ENCODE data around the gene MSI2. TPM values are rescaled to one million over a fixed set of nuclear protein-coding genes. Genes with fewer than 3 reads are reported as not detected.

The MSI2 gene
- total and polyA plus RNA-seq, 2 experiments from 2014 or later = 18.9 to 41.8 TPM

DNA sequence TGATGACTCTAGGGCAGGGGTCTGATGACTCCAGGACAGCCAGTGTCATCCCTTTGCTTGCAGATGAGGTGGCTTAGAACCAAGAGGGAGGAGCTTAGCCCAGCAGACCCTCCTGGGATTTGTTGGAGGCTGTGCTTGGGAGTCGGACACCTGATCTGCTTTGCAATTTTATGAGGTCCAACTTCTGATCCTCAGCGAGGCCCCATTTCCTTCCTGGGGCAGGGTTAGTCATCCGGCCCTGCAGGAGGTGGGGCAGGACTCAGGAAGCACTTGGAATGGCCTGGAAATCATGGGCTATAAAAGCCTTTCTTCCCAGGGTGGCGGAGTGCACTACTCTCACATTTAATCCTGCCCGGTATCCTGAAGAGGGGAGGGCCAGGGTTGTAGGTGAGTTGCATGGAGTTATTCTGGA is 168.5 kb downstream of the MSI2 start:
- no peaks in the 10 kb centered on the region for H3K9me3 Mint-ChIP-seq
- H3K4me1 Mint-ChIP-seq = peaks cover 35% of the 10 kb centered on the region
- Histone ChIP-seq H3K27me3 (ENCODE audit: insufficient read depth) (no peaks in the 10 kb centered on the region), H3K36me3 (ENCODE audit: insufficient read depth) (no peaks in the 10 kb centered on the region), H3K79me2 (replicated peaks; ENCODE audit: insufficient read depth) (peaks cover 24% of the 10 kb centered on the region), H3F3A (replicated peaks; ENCODE audit: low read depth) (no peaks in the 10 kb centered on the region), H4K20me1 (replicated peaks; ENCODE audit: insufficient read depth) (peaks cover 5% of the 10 kb centered on the region; the same call in 1 of the 2 replicates), H3K9me2 (ENCODE audit: insufficient read depth) (0 out of 2 replicates have a peak, but pooled peaks cover 3% of the 10 kb centered on the region), H2AFZ (no peak overlapping the region), H3K4me2 (0 out of 2 replicates have a peak overlapping the region, but pooled peaks have one; percentile 3), H3K27ac (ENCODE audit: low read depth) (no peak overlapping the region), H3K4me1 (ENCODE audit: insufficient read depth) (peaks cover 25% of the 10 kb centered on the region), H3K4me3 (no peak overlapping the region)
- no peak overlapping the region for H3K4me3 Mint-ChIP-seq
- peaks cover 4% of the 10 kb centered on the region; the same call in 1 of the 3 replicates for H3K36me3 Mint-ChIP-seq (ENCODE audit: low read depth)
- DNase-seq (ENCODE audit: low spot score) (no peak), ATAC-seq (peak; percentile 34)
- H3K27me3 Mint-ChIP-seq (ENCODE audit: insufficient read depth, low read depth, poor library complexity) = peaks cover 11% of the 10 kb centered on the region
- H3K27ac Mint-ChIP-seq = no peak overlapping the region
- TF ChIP-seq EZH2 (IDR thresholded peaks at IDR 0.05; ENCODE audit: low read depth, unreplicated experiment) = no peak
- TF ChIP-seq, protein P1, sequence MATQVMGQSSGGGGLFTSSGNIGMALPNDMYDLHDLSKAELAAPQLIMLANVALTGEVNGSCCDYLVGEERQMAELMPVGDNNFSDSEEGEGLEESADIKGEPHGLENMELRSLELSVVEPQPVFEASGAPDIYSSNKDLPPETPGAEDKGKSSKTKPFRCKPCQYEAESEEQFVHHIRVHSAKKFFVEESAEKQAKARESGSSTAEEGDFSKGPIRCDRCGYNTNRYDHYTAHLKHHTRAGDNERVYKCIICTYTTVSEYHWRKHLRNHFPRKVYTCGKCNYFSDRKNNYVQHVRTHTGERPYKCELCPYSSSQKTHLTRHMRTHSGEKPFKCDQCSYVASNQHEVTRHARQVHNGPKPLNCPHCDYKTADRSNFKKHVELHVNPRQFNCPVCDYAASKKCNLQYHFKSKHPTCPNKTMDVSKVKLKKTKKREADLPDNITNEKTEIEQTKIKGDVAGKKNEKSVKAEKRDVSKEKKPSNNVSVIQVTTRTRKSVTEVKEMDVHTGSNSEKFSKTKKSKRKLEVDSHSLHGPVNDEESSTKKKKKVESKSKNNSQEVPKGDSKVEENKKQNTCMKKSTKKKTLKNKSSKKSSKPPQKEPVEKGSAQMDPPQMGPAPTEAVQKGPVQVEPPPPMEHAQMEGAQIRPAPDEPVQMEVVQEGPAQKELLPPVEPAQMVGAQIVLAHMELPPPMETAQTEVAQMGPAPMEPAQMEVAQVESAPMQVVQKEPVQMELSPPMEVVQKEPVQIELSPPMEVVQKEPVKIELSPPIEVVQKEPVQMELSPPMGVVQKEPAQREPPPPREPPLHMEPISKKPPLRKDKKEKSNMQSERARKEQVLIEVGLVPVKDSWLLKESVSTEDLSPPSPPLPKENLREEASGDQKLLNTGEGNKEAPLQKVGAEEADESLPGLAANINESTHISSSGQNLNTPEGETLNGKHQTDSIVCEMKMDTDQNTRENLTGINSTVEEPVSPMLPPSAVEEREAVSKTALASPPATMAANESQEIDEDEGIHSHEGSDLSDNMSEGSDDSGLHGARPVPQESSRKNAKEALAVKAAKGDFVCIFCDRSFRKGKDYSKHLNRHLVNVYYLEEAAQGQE (IDR thresholded peaks at IDR 0.05; ENCODE audit: unreplicated experiment) = no peak
- TF ChIP-seq, protein P2, sequence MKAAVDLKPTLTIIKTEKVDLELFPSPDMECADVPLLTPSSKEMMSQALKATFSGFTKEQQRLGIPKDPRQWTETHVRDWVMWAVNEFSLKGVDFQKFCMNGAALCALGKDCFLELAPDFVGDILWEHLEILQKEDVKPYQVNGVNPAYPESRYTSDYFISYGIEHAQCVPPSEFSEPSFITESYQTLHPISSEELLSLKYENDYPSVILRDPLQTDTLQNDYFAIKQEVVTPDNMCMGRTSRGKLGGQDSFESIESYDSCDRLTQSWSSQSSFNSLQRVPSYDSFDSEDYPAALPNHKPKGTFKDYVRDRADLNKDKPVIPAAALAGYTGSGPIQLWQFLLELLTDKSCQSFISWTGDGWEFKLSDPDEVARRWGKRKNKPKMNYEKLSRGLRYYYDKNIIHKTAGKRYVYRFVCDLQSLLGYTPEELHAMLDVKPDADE (IDR thresholded peaks at IDR 0.05) = no peak
- no peak for TF ChIP-seq NANOG (IDR thresholded peaks at IDR 0.05; ENCODE audit: borderline replicate concordance)
- no peak for TF ChIP-seq ZNF462 (CRISPR knock-in tag; IDR thresholded peaks at IDR 0.05)
- TF ChIP-seq STAT1 (IDR thresholded peaks at IDR 0.05; ENCODE audit: unreplicated experiment) = no peak
- TF ChIP-seq POLR2AphosphoS5 (IDR thresholded peaks at IDR 0.05; ENCODE audit: low read depth) = no peak
- no peak for TF ChIP-seq ZNF331 (CRISPR knock-in tag; IDR thresholded peaks at IDR 0.05; ENCODE audit: low read depth)
- no peak for TF ChIP-seq EZH2phosphoT487 (IDR thresholded peaks at IDR 0.05; ENCODE audit: unreplicated experiment)
- TF ChIP-seq CTCF (conservative IDR thresholded peaks at IDR 0.05; ENCODE audit: low read depth in 2 of 2) = no peak
- no peak for TF ChIP-seq JUNB (IDR thresholded peaks at IDR 0.05; ENCODE audit: unreplicated experiment)

Measured in GM23338 (cell line).